Trophoblast cell (in vitro differentiated cells and primary cell): ENCODE results near the gene HSPA2.

ENCODE experiments used
- DNase-seq, 2 donors: peaks; one replicate each; pipeline ENCODE4 v3.0.0-alpha.2; 2016
- H2AFZ ChIP-seq: 2 replicates; pipeline ENCODE4 v1.6.1; 2013; ENCODE audit warnings: low read length, moderate library complexity, mild to moderate bottlenecking; ENCODE audit not compliant: insufficient read depth, poor library complexity
- H2AK5ac ChIP-seq: 2 replicates; pipeline ENCODE4 v1.6.1; 2013; ENCODE audit warnings: mild to moderate bottlenecking, low read length
- H2BK120ac ChIP-seq: 2 replicates; pipeline ENCODE4 v1.6.1; 2013; ENCODE audit warnings: low read length, mild to moderate bottlenecking, moderate library complexity; ENCODE audit not compliant: insufficient read depth, poor library complexity
- H2BK12ac ChIP-seq: 2 replicates; pipeline ENCODE4 v1.6.1; 2013; ENCODE audit warnings: mild to moderate bottlenecking, low read length, moderate library complexity
- H2BK5ac ChIP-seq: 2 replicates; pipeline ENCODE4 v1.6.1; 2013; ENCODE audit warnings: low read length, low read depth, moderate library complexity, mild to moderate bottlenecking; ENCODE audit not compliant: poor library complexity
- H3K14ac ChIP-seq: 2 replicates; pipeline ENCODE4 v1.6.1; 2013; ENCODE audit warnings: mild to moderate bottlenecking, low read length
- H3K18ac ChIP-seq: 2 replicates; pipeline ENCODE4 v1.6.1; 2013; ENCODE audit warnings: mild to moderate bottlenecking, low read length
- H3K23ac ChIP-seq: 2 replicates; pipeline ENCODE4 v1.6.1; 2013; ENCODE audit warnings: low read length
- H3K27ac ChIP-seq: 2 replicates; pipeline ENCODE4 v1.5.1; 2013; ENCODE audit warnings: low read depth, mild to moderate bottlenecking, inconsistent platforms, low read length, moderate library complexity
- H3K27me3 ChIP-seq: 2 replicates; pipeline ENCODE4 v1.6.1; 2013; ENCODE audit warnings: inconsistent platforms, mild to moderate bottlenecking, low read length, moderate library complexity; ENCODE audit not compliant: insufficient read depth
- H3K36me3 ChIP-seq, 2 experiments: 1 replicate in 1 of 2; 2 replicates in 1 of 2; pipeline ENCODE4 v1.6.1; 2013; ENCODE audit warnings: low read length in 2 of 2, mild to moderate bottlenecking in 2 of 2, moderate library complexity in 1 of 2; ENCODE audit not compliant: insufficient read depth in 2 of 2, control insufficient read depth in 1 of 2
- H3K4ac ChIP-seq: 2 replicates; pipeline ENCODE4 v1.6.1; 2013; ENCODE audit warnings: low read depth, mild to moderate bottlenecking, low read length, moderate library complexity
- H3K4me1 ChIP-seq, 2 experiments: 1 replicate in 1 of 2; 2 replicates in 1 of 2; pipeline ENCODE4 v1.6.1; 2013; ENCODE audit warnings: low read length in 2 of 2, mild to moderate bottlenecking in 2 of 2, moderate library complexity in 1 of 2; ENCODE audit not compliant: insufficient read depth in 2 of 2, control insufficient read depth in 1 of 2
- H3K4me2 ChIP-seq: 2 replicates; pipeline ENCODE4 v1.6.1; 2013; ENCODE audit warnings: inconsistent platforms, mild to moderate bottlenecking, low read length, moderate library complexity
- H3K4me3 ChIP-seq: 2 replicates; pipeline ENCODE4 v1.5.1; 2013; ENCODE audit warnings: mild to moderate bottlenecking, low read depth, low read length, inconsistent platforms
- H3K79me1 ChIP-seq: one replicate; pipeline ENCODE4 v1.6.1; 2013; ENCODE audit warnings: low read length
- H3K79me2 ChIP-seq: 2 replicates; pipeline ENCODE4 v1.6.1; 2013; ENCODE audit warnings: low read length, mild to moderate bottlenecking; ENCODE audit not compliant: control insufficient read depth, insufficient read depth, poor library complexity
- H3K9ac ChIP-seq: 2 replicates; pipeline ENCODE4 v1.6.1; 2013; ENCODE audit warnings: mild to moderate bottlenecking, low read length
- H3K9me3 ChIP-seq: 2 replicates; pipeline ENCODE4 v1.6.1; 2013; ENCODE audit warnings: low read depth, mild to moderate bottlenecking, control low read depth, inconsistent platforms, low read length; ENCODE audit not compliant: insufficient read depth
- H4K12ac ChIP-seq: 2 replicates; pipeline ENCODE4 v1.6.1; 2013; ENCODE audit warnings: low read depth, mild to moderate bottlenecking, low read length, moderate library complexity
- H4K8ac ChIP-seq: 2 replicates; pipeline ENCODE4 v1.6.1; 2013; ENCODE audit warnings: low read depth, mild to moderate bottlenecking, low read length, moderate library complexity
- H4K91ac ChIP-seq: one replicate; pipeline ENCODE4 v1.6.1; 2013; ENCODE audit warnings: low read depth, mild to moderate bottlenecking, low read length, moderate library complexity
- WGBS: extraction: QIAGEN DNeasy Blood & Tissue Kit; methylation state at CpG from one replicate; pipeline ENCODE4 v1.1.7; 2013; ENCODE audit warnings: missing lambda C conversion rate; ENCODE audit not compliant: insufficient read length, insufficient coverage; ENCODE audit errors: extremely low coverage; 5-methylcytosine and 5-hydroxymethylcytosine counted together

The HSPA2 gene

GRCh38 chr14:64496764-64497163, 43.8 kb upstream of the HSPA2 start:
- no peak overlapping the region for H2BK12ac ChIP-seq
- H4K8ac ChIP-seq: no peak overlapping the region
- H4K12ac ChIP-seq: no peak overlapping the region
- no peak overlapping the region for H3K14ac ChIP-seq
- no peak overlapping the region for H2BK5ac ChIP-seq
- no peak overlapping the region for H4K91ac ChIP-seq
- H3K4me2 ChIP-seq: no peak overlapping the region
- no peak for DNase-seq
- H3K79me2 ChIP-seq: no peaks in the 10 kb centered on the region
- no peak overlapping the region for H2AFZ ChIP-seq
- H3K79me1 ChIP-seq: peaks cover 3% of the 10 kb centered on the region
- no peak overlapping the region for H3K9ac ChIP-seq
- H3K4me1 ChIP-seq: peaks cover 3 to 4% of the 10 kb centered on the region in 2 experiments
- no peak overlapping the region for H3K27ac ChIP-seq
- no peak overlapping the region for H3K4me3 ChIP-seq
- peaks cover 0 to 2% of the 10 kb centered on the region in 2 experiments for H3K36me3 ChIP-seq
- no peaks in the 10 kb centered on the region for H3K9me3 ChIP-seq
- H3K18ac ChIP-seq: no peak overlapping the region
- no peak overlapping the region for H2AK5ac ChIP-seq
- no peaks in the 10 kb centered on the region for H3K27me3 ChIP-seq
- H2BK120ac ChIP-seq: no peak overlapping the region
- no peak overlapping the region for H3K4ac ChIP-seq
- no peak overlapping the region for H3K23ac ChIP-seq

- DNase-seq: no peak
- Histone ChIP-seq H2AK5ac (no peak overlapping the region), H3K9ac (no peak overlapping the region), H3K36me3 (peaks cover 0 to 2% of the 10 kb centered on the region in 2 experiments), H3K9me3 (no peaks in the 10 kb centered on the region), H3K18ac (no peak overlapping the region), H3K27ac (no peak overlapping the region), H2BK5ac (no peak overlapping the region), H3K14ac (no peak overlapping the region), H3K4me1 (peaks cover 7 to 8% of the 10 kb centered on the region in 2 experiments), H2BK120ac (no peak overlapping the region), H3K79me2 (peaks cover 21% of the 10 kb centered on the region), H2BK12ac (no peak overlapping the region), H2AFZ (no peak overlapping the region), H3K27me3 (no peaks in the 10 kb centered on the region), H4K12ac (no peak overlapping the region), H3K4ac (no peak overlapping the region), H3K4me3 (no peak overlapping the region), H3K23ac (no peak overlapping the region), H4K8ac (no peak overlapping the region), H3K4me2 (no peak overlapping the region), H4K91ac (no peak overlapping the region), H3K79me1 (peaks cover 30% of the 10 kb centered on the region)
- no CpG with 5 or more reads among the region's 1 CpG for WGBS
Observed at GRCh38 chr14:64500088-64500487, 40.5 kb upstream of the HSPA2 start.

- Histone ChIP-seq H4K8ac (no peak overlapping the region), H4K12ac (no peak overlapping the region), H3K18ac (no peak overlapping the region), H3K79me2 (peaks cover 27% of the 10 kb centered on the region), H3K4me1 (peaks cover 8% of the 10 kb centered on the region in 2 experiments), H3K4me3 (no peak overlapping the region), H2AK5ac (no peak overlapping the region), H3K79me1 (peaks cover 33% of the 10 kb centered on the region), H2BK5ac (no peak overlapping the region), H3K4ac (no peak overlapping the region), H3K23ac (no peak overlapping the region), H3K27me3 (no peaks in the 10 kb centered on the region), H3K27ac (peak overlapping the region; percentile 100), H3K9ac (no peak overlapping the region), H4K91ac (peak overlapping the region; percentile 1), H2BK12ac (no peak overlapping the region), H3K36me3 (no peaks in the 10 kb centered on the region), H3K4me2 (peak overlapping the region; percentile 99), H3K9me3 (no peaks in the 10 kb centered on the region), H2AFZ (no peak overlapping the region), H3K14ac (no peak overlapping the region), H2BK120ac (no peak overlapping the region)
- peak; percentile 71 to 74 for DNase-seq
- no CpG with 5 or more reads among the region's 8 CpGs for WGBS
Observed at GRCh38 chr14:64501411-64502171, 39.0 kb upstream of the HSPA2 start.

- H2AFZ ChIP-seq: peak overlapping the region; percentile 66
- peak in 1 of 2 donors; percentile 2 for DNase-seq
- H3K9me3 ChIP-seq: no peaks in the 10 kb centered on the region
- peaks cover 8 to 9% of the 10 kb centered on the region in 2 experiments for H3K4me1 ChIP-seq
- H3K79me1 ChIP-seq: peaks cover 33% of the 10 kb centered on the region
- peak overlapping the region; percentile 68 for H3K9ac ChIP-seq
- no peak overlapping the region for H4K12ac ChIP-seq
- no peak overlapping the region for H3K4me3 ChIP-seq
- H4K8ac ChIP-seq: peak overlapping the region; percentile 93
- peak overlapping the region; percentile 71 for H2AK5ac ChIP-seq
- H4K91ac ChIP-seq: peak overlapping the region; percentile 100
- peak overlapping the region; percentile 98 for H2BK5ac ChIP-seq
- H3K4me2 ChIP-seq: peak overlapping the region; percentile 99
- H3K27ac ChIP-seq: peak overlapping the region; percentile 100
- H3K4ac ChIP-seq: peak overlapping the region; percentile 96
- WGBS: no CpG with 5 or more reads among the region's 6 CpGs
- no peaks in the 10 kb centered on the region for H3K36me3 ChIP-seq
- peak overlapping the region; percentile 45 for H2BK120ac ChIP-seq
- peak overlapping the region; percentile 98 for H2BK12ac ChIP-seq
- peaks cover 29% of the 10 kb centered on the region for H3K79me2 ChIP-seq
- no peak overlapping the region for H3K23ac ChIP-seq
- H3K18ac ChIP-seq: peak overlapping the region; percentile 96
- no peaks in the 10 kb centered on the region for H3K27me3 ChIP-seq
- peak overlapping the region; percentile 98 for H3K14ac ChIP-seq
Observed at GRCh38 chr14:64502456-64502855, 38.1 kb upstream of the HSPA2 start.
